Left ventricle myocardium inferior (tissue), 1 donor: Measurements from ENCODE around the gene PDE8A. TPM values are rescaled to one million over a fixed set of nuclear protein-coding genes. Genes with fewer than 3 reads are reported as not detected.

Experiments used
- DNase-seq: peaks from one replicate; pipeline ENCODE4 v3.0.0-alpha.2; 2020
- H3K27ac ChIP-seq: fragments of 200-600 bp; replicated peaks from 2 replicates; pipeline ENCODE4 v1.8.0; 2021
- H3K27me3 ChIP-seq: fragments of 200-600 bp; 2 replicates; pipeline ENCODE4 v1.8.0; 2021; ENCODE audit warnings: low read depth
- H3K36me3 ChIP-seq: fragments of 200-600 bp; 2 replicates; pipeline ENCODE4 v1.8.0; 2021
- H3K4me1 ChIP-seq: fragments of 200-600 bp; 2 replicates; pipeline ENCODE4 v1.8.0; 2021
- H3K4me3 ChIP-seq: fragments of 200-600 bp; 2 replicates; pipeline ENCODE4 v1.8.0; 2021; ENCODE audit warnings: mild to moderate bottlenecking, moderate library complexity
- H3K9me3 ChIP-seq: fragments of 200-600 bp; replicated peaks from 2 replicates; pipeline ENCODE4 v1.8.0; 2021
- CTCF ChIP-seq: fragments of 200-600 bp; IDR thresholded peaks from 2 replicates; pipeline ENCODE4 v1.8.0; 2021; ENCODE audit warnings: antibody characterized with exemption, mild to moderate bottlenecking, borderline replicate concordance
- intact Hi-C: fragments of 100-400 bp; cut with micrococcal nuclease; formaldehyde crosslinking; loops from one replicate; pipeline ENCODE4 v1.11.0; 2022
- total RNA-seq: library from RNA; stranded (reverse); fragmentation: NEBNext Ultra II Directional; extraction: Animal tissue kit (Norgen Biotek cat#: 25700); gene quantifications from one replicate; pipeline ENCODE4 v1.2.1, GENCODE V29; 2021
- donor health status: DM: no; HTN: yes; CAD: no; lungs with severe emphysema.

PDE8A gene
- total RNA-seq, 1 donor from 2014 or later = 17.8 TPM

- Histone ChIP-seq H3K4me3 (no peak overlapping the region), H3K9me3 (no peaks in the 10 kb centered on the region), H3K27me3 (no peaks in the 10 kb centered on the region), H3K4me1 (peaks cover 69% of the 10 kb centered on the region), H3K27ac (no peak overlapping the region), H3K36me3 (no peaks in the 10 kb centered on the region)
- no peak for DNase-seq
- TF ChIP-seq CTCF = no peak
- intact Hi-C loops = no loop called here
These were observed 42.3 kb downstream of the PDE8A start for GRCh38 chr15:85024003-85024402.

- intact Hi-C loops = no loop called here
- Histone ChIP-seq H3K4me1 (peaks cover 76% of the 10 kb centered on the region), H3K4me3 (no peak overlapping the region), H3K36me3 (no peaks in the 10 kb centered on the region), H3K9me3 (no peaks in the 10 kb centered on the region), H3K27me3 (no peaks in the 10 kb centered on the region), H3K27ac (peak overlapping the region; percentile 24)
- TF ChIP-seq CTCF = no peak
- DNase-seq = no peak
These were observed 43.1 kb downstream of the PDE8A start for GRCh38 chr15:85024509-85025336.

DNA sequence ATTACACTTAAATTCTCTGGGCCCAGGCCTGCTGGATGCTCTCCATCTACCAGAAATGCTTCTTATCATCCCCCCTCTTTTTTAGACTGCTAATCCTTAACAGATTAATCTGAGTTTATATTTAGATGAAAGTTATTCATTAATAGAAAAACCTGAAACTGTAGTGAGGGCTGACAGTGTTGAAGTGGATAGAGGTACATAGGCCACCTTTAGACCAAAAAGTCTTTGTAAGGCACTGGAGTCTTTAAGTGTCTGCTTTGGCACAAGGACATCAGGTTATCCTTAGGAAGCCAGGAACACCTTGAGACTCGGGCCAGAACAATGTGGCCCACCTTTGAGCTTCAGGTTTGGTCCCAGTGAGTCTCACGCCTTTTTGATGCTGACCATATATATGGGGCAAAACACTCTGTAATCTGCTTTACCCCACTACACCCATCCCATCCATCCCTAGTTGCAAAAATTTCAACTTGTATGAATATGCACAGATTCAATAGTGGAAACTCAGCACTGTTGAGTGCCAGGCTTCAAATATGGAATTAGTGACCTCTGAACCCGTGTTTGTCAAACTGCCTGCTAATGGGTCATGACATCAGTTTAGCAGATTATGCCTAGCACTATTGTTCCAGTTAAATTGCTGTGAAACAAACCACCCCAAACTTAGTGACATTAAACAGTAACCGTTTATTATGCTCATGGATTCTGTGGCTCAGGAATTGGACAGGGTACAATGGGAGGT lies 44.0 kb downstream of the PDE8A start:
- intact Hi-C loops = no loop called here
- Histone ChIP-seq H3K27ac (peak overlapping the region; percentile 62), H3K36me3 (no peaks in the 10 kb centered on the region), H3K4me3 (no peak overlapping the region), H3K27me3 (no peaks in the 10 kb centered on the region), H3K9me3 (no peaks in the 10 kb centered on the region), H3K4me1 (peaks cover 78% of the 10 kb centered on the region)
- DNase-seq = no peak
- no peak for TF ChIP-seq CTCF

DNA sequence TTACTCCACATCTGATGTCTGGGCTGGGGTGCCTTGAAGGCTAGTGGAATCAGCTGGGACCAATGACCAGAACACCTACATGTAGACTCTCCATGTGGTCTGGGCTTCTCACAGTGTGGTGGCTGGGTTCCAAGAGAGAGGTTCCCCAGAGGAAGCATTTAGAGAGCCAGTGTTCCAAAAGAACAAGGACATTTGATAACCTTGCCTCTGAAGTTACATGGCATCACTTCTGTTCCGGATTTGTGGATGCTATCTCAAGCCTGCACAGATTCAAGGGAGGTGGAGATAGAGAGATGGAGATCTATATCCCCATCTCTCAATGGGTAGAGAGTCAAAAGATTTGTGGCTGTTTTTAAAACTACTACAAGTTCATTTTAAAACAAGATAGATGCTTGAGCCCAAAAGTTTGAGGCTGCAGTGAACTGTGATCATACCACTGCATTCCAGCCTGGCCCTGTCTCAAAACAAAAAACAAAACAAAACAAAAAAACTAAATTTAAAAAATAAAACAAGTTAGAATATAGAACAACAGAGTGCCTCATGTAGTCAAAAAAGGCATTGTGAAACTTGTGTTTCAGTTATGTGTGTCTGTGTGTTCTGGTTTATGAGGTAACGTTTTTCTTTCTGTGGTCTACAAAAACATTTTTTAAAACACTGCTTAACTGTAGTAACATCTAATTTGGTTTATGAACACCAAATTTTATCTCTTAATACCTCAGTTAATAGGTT lies 44.8 kb downstream of the PDE8A start:
- H3K4me1 ChIP-seq = peaks cover 83% of the 10 kb centered on the region

More for the DNA sequence above, 44.8 kb downstream of the PDE8A start:
- intact Hi-C loops = no loop called here
- H3K9me3 ChIP-seq = no peaks in the 10 kb centered on the region
- H3K27ac ChIP-seq = peak overlapping the region; percentile 62
- H3K36me3 ChIP-seq = no peaks in the 10 kb centered on the region
- no peak overlapping the region for H3K4me3 ChIP-seq
- peak; percentile 44 for DNase-seq
- no peak for TF ChIP-seq CTCF
- no peaks in the 10 kb centered on the region for H3K27me3 ChIP-seq
